ENCODE results near the gene LRRC61. TPM values are rescaled to one million over a fixed set of nuclear protein-coding genes. Genes with fewer than 3 reads are reported as not detected.
"Not testable (repeated sequence)": the region's sequence is repeated elsewhere in the genome, so short reads cannot be mapped to it uniquely, and the experiment has no call there.

LRRC61 gene, protein sequence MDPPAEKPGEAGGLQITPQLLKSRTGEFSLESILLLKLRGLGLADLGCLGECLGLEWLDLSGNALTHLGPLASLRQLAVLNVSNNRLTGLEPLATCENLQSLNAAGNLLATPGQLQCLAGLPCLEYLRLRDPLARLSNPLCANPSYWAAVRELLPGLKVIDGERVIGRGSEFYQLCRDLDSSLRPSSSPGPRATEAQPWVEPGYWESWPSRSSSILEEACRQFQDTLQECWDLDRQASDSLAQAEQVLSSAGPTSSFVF
- 0.42 TPM for polyA plus RNA-seq (2013, experiment 1 of 2)
- 0.27 TPM for polyA plus RNA-seq (2013, experiment 2 of 2)

DNA sequence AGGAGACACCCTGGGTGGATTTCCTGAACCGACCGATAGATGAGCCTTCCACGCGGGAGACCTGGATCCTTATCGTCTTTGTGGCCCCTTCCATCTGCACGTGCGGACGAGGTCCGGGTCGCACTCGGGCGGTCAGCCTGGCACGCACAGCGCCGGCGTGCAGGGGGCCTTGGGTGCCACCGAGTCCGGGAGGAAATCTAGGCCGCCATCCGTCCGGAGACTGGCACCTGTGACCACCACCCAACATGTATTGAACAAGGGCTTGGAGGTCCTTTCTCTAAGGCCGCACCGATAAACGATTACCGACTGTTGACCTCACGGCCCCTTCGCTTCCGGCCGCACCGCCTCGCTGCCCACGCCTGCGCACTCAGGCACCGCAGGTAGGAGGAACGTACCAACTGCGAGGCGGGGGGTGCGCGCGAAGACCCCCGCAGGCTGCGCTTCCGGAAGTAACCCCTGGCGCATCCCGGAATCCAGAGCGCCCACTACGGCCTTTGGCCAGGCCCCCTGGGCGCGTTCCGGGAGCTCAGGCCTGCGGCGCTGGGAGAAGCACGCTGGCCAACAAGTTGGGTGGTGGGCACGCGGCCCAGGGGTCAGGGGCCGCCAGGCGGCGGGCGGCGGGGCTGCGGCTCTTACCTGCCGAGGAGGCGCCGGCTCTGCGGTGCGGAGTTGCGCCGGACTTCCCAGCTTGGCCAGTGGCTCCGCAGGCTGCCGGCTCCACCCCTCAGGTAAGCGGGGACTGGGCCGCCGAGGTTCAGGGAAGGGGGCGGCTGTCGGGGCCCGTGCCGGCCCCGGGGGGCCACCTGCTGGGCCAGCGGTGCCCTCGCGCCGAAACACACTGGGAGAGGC, at the start of gene LRRC61, which contains the start of gene ACTR3C:
TSS of gene LRRC61 (plus strand) at position 523 of the 849 bp plus-strand sequence. CDS start 13,507 bp downstream, outside the sequence.
TSS of gene ACTR3C (minus strand) at position 713 of the 849 bp plus-strand sequence. CDS start 28,249 bp downstream, outside the sequence.
- H3K79me1 ChIP-seq (ENCODE audit: low read length) = no peaks in the 10 kb centered on the region
- peak within 1 kb of the TSS; percentile 76 for H3K56ac ChIP-seq (ENCODE audit: low read length)
- H2BK120ac ChIP-seq (ENCODE audit: low read depth, low read length) = no peak within 1 kb of the TSS
- no peak within 1 kb of the TSS for H3K4me3 ChIP-seq (ENCODE audit: low read length)
- no peak for DNase-seq
- no peaks in the 10 kb centered on the region for H3K79me2 ChIP-seq (ENCODE audit: control insufficient read depth, insufficient read depth, low read length)
- no peak within 1 kb of the TSS for H3K23ac ChIP-seq (ENCODE audit: low read length)
- no peak within 1 kb of the TSS for H2BK15ac ChIP-seq (replicated peaks; ENCODE audit: low read depth)
- no peaks in the 10 kb centered on the region for H3K36me3 ChIP-seq (ENCODE audit: control insufficient read depth, insufficient read depth, low read length)
- no peak within 1 kb of the TSS for H4K8ac ChIP-seq (ENCODE audit: low read depth, low read length)
- H3K27ac ChIP-seq (ENCODE audit: low read depth, low read length) = no peak within 1 kb of the TSS
- no peak within 1 kb of the TSS for H3K9ac ChIP-seq (ENCODE audit: low read length)
- H2BK5ac ChIP-seq (ENCODE audit: low read length) = no peak within 1 kb of the TSS
- H3K4me2 ChIP-seq (ENCODE audit: low read length) = no peak within 1 kb of the TSS
- no peak within 1 kb of the TSS for H3K4ac ChIP-seq (ENCODE audit: low read depth, low read length)
- no peak within 1 kb of the TSS for H2AK5ac ChIP-seq (ENCODE audit: low read length)
- H3K27me3 ChIP-seq (ENCODE audit: insufficient read depth, low read length, poor library complexity) = no peaks in the 10 kb centered on the region
- peaks cover 2% of the 10 kb centered on the region for H3K4me1 ChIP-seq (ENCODE audit: control insufficient read depth, low read depth, low read length)
- no peak within 1 kb of the TSS for H4K5ac ChIP-seq (ENCODE audit: low read length)
- WGBS (ENCODE audit: extremely low coverage, insufficient coverage, low lambda C conversion rate) = no CpG with 5 or more reads among the region's 82 CpGs
- H3K18ac ChIP-seq (ENCODE audit: low read length) = no peak within 1 kb of the TSS

DNA sequence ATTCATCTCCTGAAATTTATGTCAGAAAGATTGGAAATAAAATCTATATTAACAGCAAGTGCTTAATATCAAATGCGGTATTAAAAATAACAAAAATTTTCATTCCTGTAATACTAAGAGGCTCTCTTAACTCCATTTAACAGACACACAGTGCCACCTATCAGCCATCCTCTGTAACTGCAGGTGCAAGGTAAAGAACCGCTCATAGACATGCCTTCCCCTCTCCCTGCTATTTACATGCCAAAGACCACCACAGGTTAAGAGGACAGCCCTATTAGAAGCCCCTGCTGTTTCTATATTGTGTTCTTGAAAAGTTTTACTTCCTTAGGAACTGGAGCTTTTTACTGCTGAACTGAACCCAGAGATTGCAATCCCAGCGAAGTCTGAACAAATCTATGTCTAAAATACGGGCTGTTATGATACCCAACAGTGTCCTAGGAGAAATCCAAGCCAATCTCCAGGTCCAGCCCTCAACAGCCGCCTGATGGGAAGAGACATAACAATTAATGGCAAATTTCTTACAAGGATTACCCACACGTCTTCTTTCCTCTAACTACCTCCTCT, 46.9 kb upstream of the LRRC61 start:
- no CpG with 5 or more reads among the region's 6 CpGs for WGBS (ENCODE audit: extremely low coverage, insufficient coverage, low lambda C conversion rate)
- not testable (repeated sequence) for H3K36me3 ChIP-seq (ENCODE audit: control insufficient read depth, insufficient read depth, low read length); H4K8ac ChIP-seq (ENCODE audit: low read depth, low read length); H3K4ac ChIP-seq (ENCODE audit: low read depth, low read length); H2BK5ac ChIP-seq (ENCODE audit: low read length); H3K9ac ChIP-seq (ENCODE audit: low read length); H3K27ac ChIP-seq (ENCODE audit: low read depth, low read length); H3K23ac ChIP-seq (ENCODE audit: low read length); H2BK15ac ChIP-seq (replicated peaks; ENCODE audit: low read depth); H3K18ac ChIP-seq (ENCODE audit: low read length); H4K5ac ChIP-seq (ENCODE audit: low read length); H3K4me3 ChIP-seq (ENCODE audit: low read length); H3K56ac ChIP-seq (ENCODE audit: low read length); H2AK5ac ChIP-seq (ENCODE audit: low read length); H3K79me2 ChIP-seq (ENCODE audit: control insufficient read depth, insufficient read depth, low read length); H3K4me2 ChIP-seq (ENCODE audit: low read length); H3K27me3 ChIP-seq (ENCODE audit: insufficient read depth, low read length, poor library complexity); H3K79me1 ChIP-seq (ENCODE audit: low read length); H2BK120ac ChIP-seq (ENCODE audit: low read depth, low read length); H3K4me1 ChIP-seq (ENCODE audit: control insufficient read depth, low read depth, low read length)
- peak; percentile 25 for DNase-seq

DNA sequence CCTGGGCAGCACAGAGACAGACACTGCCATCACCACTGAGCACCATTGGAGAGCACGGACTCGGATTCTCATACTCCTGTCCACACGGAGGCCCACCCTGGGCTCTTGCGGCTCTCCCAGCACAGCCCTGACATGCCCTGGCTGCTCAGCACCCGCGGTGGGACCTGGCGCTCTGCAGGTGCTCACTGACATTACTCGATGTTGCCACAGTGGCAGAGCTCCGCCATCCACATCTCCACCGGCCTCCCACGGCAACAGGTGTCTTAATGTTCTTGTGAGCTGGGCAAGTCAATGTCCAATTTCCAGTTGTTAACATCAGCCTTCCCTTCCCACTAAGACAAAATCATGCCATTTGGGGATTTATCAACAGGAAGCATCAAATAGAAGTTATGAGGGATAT, 44.8 kb upstream of the LRRC61 start:
- DNase-seq; H3K18ac ChIP-seq (ENCODE audit: low read length); H3K23ac ChIP-seq (ENCODE audit: low read length); H3K79me2 ChIP-seq (ENCODE audit: control insufficient read depth, insufficient read depth, low read length); H3K4me3 ChIP-seq (ENCODE audit: low read length); H2BK5ac ChIP-seq (ENCODE audit: low read length); H4K5ac ChIP-seq (ENCODE audit: low read length); H3K4me2 ChIP-seq (ENCODE audit: low read length); H3K27me3 ChIP-seq (ENCODE audit: insufficient read depth, low read length, poor library complexity); H2BK120ac ChIP-seq (ENCODE audit: low read depth, low read length); H3K4me1 ChIP-seq (ENCODE audit: control insufficient read depth, low read depth, low read length); H3K79me1 ChIP-seq (ENCODE audit: low read length); H3K27ac ChIP-seq (ENCODE audit: low read depth, low read length); H2AK5ac ChIP-seq (ENCODE audit: low read length); H3K36me3 ChIP-seq (ENCODE audit: control insufficient read depth, insufficient read depth, low read length); H3K4ac ChIP-seq (ENCODE audit: low read depth, low read length); H4K8ac ChIP-seq (ENCODE audit: low read depth, low read length); H2BK15ac ChIP-seq (replicated peaks; ENCODE audit: low read depth); H3K9ac ChIP-seq (ENCODE audit: low read length); H3K56ac ChIP-seq (ENCODE audit: low read length): not testable (repeated sequence)
- no CpG with 5 or more reads among the region's 11 CpGs for WGBS (ENCODE audit: extremely low coverage, insufficient coverage, low lambda C conversion rate)

DNA sequence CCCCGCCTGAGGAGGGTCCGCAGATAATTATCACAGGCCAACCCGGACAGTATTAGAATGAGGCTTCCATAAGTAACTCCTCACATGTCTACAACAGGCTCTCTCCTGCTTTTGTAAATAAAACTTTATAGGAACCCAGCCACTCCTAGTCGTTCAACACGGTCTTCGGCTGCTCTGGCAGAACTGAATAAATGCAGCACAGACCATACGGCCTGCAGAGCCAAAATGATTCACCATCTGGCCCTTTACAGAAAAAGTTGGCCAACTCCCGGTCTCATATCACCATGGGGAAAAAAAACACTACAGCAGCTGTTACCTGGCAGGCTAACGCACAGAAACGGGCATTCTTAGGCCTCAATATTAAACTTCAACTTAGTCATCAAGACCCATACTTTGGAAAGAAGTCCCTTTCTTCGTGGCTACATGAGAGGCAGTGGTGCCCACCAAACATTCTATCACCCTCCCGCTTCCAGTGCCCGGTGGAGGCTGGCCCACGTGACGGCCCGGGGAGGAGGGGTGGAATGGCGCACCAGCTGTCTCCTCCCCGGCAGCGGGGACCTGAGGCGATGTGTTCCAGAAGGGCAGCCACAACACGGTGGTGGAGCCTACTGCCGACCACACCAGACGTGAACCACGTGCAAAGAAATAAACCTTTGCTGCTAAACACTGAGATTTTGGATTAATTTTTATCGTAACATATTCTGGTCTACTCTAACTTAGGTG, 41.3 kb upstream of the LRRC61 start:
- H2AK5ac ChIP-seq (ENCODE audit: low read length); H3K36me3 ChIP-seq (ENCODE audit: control insufficient read depth, insufficient read depth, low read length); H3K56ac ChIP-seq (ENCODE audit: low read length); H3K9ac ChIP-seq (ENCODE audit: low read length); H3K4ac ChIP-seq (ENCODE audit: low read depth, low read length); H4K8ac ChIP-seq (ENCODE audit: low read depth, low read length); DNase-seq; H2BK15ac ChIP-seq (replicated peaks; ENCODE audit: low read depth); H3K4me1 ChIP-seq (ENCODE audit: control insufficient read depth, low read depth, low read length); H3K79me1 ChIP-seq (ENCODE audit: low read length); H3K27me3 ChIP-seq (ENCODE audit: insufficient read depth, low read length, poor library complexity); H3K79me2 ChIP-seq (ENCODE audit: control insufficient read depth, insufficient read depth, low read length); H3K18ac ChIP-seq (ENCODE audit: low read length); H4K5ac ChIP-seq (ENCODE audit: low read length); H3K23ac ChIP-seq (ENCODE audit: low read length); H3K4me2 ChIP-seq (ENCODE audit: low read length); H3K4me3 ChIP-seq (ENCODE audit: low read length); H2BK120ac ChIP-seq (ENCODE audit: low read depth, low read length); H2BK5ac ChIP-seq (ENCODE audit: low read length); H3K27ac ChIP-seq (ENCODE audit: low read depth, low read length): not testable (repeated sequence)
- no CpG with 5 or more reads among the region's 25 CpGs for WGBS (ENCODE audit: extremely low coverage, insufficient coverage, low lambda C conversion rate)

DNA sequence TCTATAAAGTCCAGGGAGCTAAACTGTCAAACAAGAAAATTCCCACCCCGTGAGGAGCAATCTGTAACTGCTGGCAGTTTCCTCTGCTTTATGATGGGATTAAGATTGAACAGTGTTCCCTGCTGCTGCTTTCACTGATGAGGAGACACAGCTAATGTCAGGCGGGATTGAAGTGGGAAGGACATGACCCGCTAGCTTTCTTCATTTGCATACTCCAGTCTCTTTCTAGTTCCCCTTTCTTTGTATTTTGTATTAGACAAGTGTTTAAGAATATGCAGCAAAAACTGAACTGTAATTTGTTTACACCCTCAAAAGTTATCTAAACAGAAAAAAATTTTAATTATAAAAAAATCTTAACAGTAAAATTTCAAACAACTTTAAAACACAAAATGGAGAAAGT, 40.0 kb upstream of the LRRC61 start:
- H3K23ac ChIP-seq (ENCODE audit: low read length); DNase-seq; H3K36me3 ChIP-seq (ENCODE audit: control insufficient read depth, insufficient read depth, low read length); H3K79me2 ChIP-seq (ENCODE audit: control insufficient read depth, insufficient read depth, low read length); H3K4me2 ChIP-seq (ENCODE audit: low read length); H3K4me1 ChIP-seq (ENCODE audit: control insufficient read depth, low read depth, low read length); H3K27me3 ChIP-seq (ENCODE audit: insufficient read depth, low read length, poor library complexity); H3K9ac ChIP-seq (ENCODE audit: low read length); H4K8ac ChIP-seq (ENCODE audit: low read depth, low read length); H3K56ac ChIP-seq (ENCODE audit: low read length); H3K18ac ChIP-seq (ENCODE audit: low read length); H2AK5ac ChIP-seq (ENCODE audit: low read length); H2BK5ac ChIP-seq (ENCODE audit: low read length); H2BK15ac ChIP-seq (replicated peaks; ENCODE audit: low read depth); H3K27ac ChIP-seq (ENCODE audit: low read depth, low read length); H4K5ac ChIP-seq (ENCODE audit: low read length); H3K4me3 ChIP-seq (ENCODE audit: low read length); H3K79me1 ChIP-seq (ENCODE audit: low read length); H3K4ac ChIP-seq (ENCODE audit: low read depth, low read length); H2BK120ac ChIP-seq (ENCODE audit: low read depth, low read length): not testable (repeated sequence)
- WGBS (ENCODE audit: extremely low coverage, insufficient coverage, low lambda C conversion rate) = no CpG with 5 or more reads among the region's 3 CpGs
